Stimulated activated naive CD4-positive, alpha-beta T cell (primary cell): Measurements from ENCODE around the gene ISLR.

Experiments used
- DNase-seq, 6 experiments: peaks; one replicate each; lab custom pipeline; 2025; lab: John Stamatoyannopoulos, UW

ISLR gene

GRCh38 chr15:74172701-74173379 is 670 bp upstream of the ISLR start:
- no peak for DNase-seq

GRCh38 chr15:74174219-74174957 is 878 bp downstream of the ISLR start:
- no peak for DNase-seq

- DNase-seq = no peak
Observed at GRCh38 chr15:74174958-74175253, 1.4 kb downstream of the ISLR start.

GRCh38 chr15:74175271-74176191 is 2.0 kb downstream of the ISLR start:
- DNase-seq = no peak

GRCh38 chr15:74176262-74177214 is 3.0 kb downstream of the ISLR start:
- DNase-seq = no peak

- no peak for DNase-seq
Observed at GRCh38 chr15:74178326-74179100, 5.0 kb downstream of the ISLR start.

GRCh38 chr15:74179101-74179841 is 5.8 kb downstream of the ISLR start:
- no peak for DNase-seq

GRCh38 chr15:74179983-74180880 is 6.7 kb downstream of the ISLR start:
- DNase-seq = no peak

GRCh38 chr15:74180881-74181602 is 7.5 kb downstream of the ISLR start:
- DNase-seq = no peak

- DNase-seq = no peak
Observed at GRCh38 chr15:74182131-74182530, 8.6 kb downstream of the ISLR start.

- DNase-seq = no peak
Observed at GRCh38 chr15:74184582-74185091, 11.1 kb downstream of the ISLR start.

- DNase-seq = no peak
Observed at GRCh38 chr15:74185710-74186348, 12.3 kb downstream of the ISLR start.

GRCh38 chr15:74188216-74188615 is 14.7 kb downstream of the ISLR start:
- no peak for DNase-seq

GRCh38 chr15:74191798-74192197 is 18.3 kb downstream of the ISLR start:
- no peak for DNase-seq

- no peak for DNase-seq
Observed at GRCh38 chr15:74192751-74193150, 19.2 kb downstream of the ISLR start.

- no peak for DNase-seq
Observed at GRCh38 chr15:74193299-74193718, 19.8 kb downstream of the ISLR start.

GRCh38 chr15:74193905-74194304 is 20.4 kb downstream of the ISLR start:
- DNase-seq = no peak
